ENCODE data around the gene ASPG. TPM values are rescaled to one million over a fixed set of nuclear protein-coding genes. Genes with fewer than 3 reads are reported as not detected.

The ASPG gene
- total RNA-seq, 1 experiment from 2014 or later = 0.51 TPM

- H3K36me3 ChIP-seq = no peaks in the 10 kb centered on the region
- H3K4me1 ChIP-seq = peaks cover 13% of the 10 kb centered on the region; the same call in 1 of the 2 replicates
- H3K9me3 ChIP-seq (replicated peaks) = no peaks in the 10 kb centered on the region
- peak; percentile 94 to 95 for DNase-seq
- H3K27ac ChIP-seq = peak overlapping the region; percentile 30
- H3K4me3 ChIP-seq = peak overlapping the region; percentile 7; the same call in 1 of the 2 replicates
- H3K27me3 ChIP-seq = no peaks in the 10 kb centered on the region
Observed at GRCh38 chr14:104135121-104135903, 49.8 kb downstream of the ASPG start.

- H3K36me3 ChIP-seq = no peaks in the 10 kb centered on the region
- H3K27ac ChIP-seq = no peak overlapping the region
- H3K9me3 ChIP-seq (replicated peaks) = no peaks in the 10 kb centered on the region
- peaks cover 13% of the 10 kb centered on the region; the same call in 1 of the 2 replicates for H3K4me1 ChIP-seq
- H3K4me3 ChIP-seq = no peak overlapping the region
- DNase-seq = peak in 1 of 2 experiments; percentile 7
- H3K27me3 ChIP-seq = no peaks in the 10 kb centered on the region
Observed at GRCh38 chr14:104135904-104136471, 50.5 kb downstream of the ASPG start.

GRCh38 chr14:104136472-104137296 is 51.2 kb downstream of the ASPG start:
- Histone ChIP-seq H3K27ac (no peak overlapping the region), H3K4me1 (peaks cover 13% of the 10 kb centered on the region; the same call in 1 of the 2 replicates), H3K36me3 (no peaks in the 10 kb centered on the region), H3K9me3 (replicated peaks) (no peaks in the 10 kb centered on the region), H3K4me3 (no peak overlapping the region), H3K27me3 (no peaks in the 10 kb centered on the region)
- DNase-seq = peak in 1 of 2 experiments; percentile 9

GRCh38 chr14:104137297-104138097 is 52.0 kb downstream of the ASPG start:
- peak overlapping the region; percentile 79 for H3K4me3 ChIP-seq
- peak; percentile 92 to 94 for DNase-seq
- H3K9me3 ChIP-seq (replicated peaks) = no peaks in the 10 kb centered on the region
- H3K36me3 ChIP-seq = no peaks in the 10 kb centered on the region
- H3K27ac ChIP-seq = peak overlapping the region; percentile 65
- peaks cover 13% of the 10 kb centered on the region; the same call in 1 of the 2 replicates for H3K4me1 ChIP-seq
- H3K27me3 ChIP-seq = no peaks in the 10 kb centered on the region

GRCh38 chr14:104138098-104138717 is 52.7 kb downstream of the ASPG start, which contains the start of gene KIF26A:
Gene KIF26A (plus strand): TSS chr14:104138587. CDS start chr14:104138723, 136 bp downstream.
- H3K36me3 ChIP-seq = 0 out of 2 replicates have a peak, but pooled peaks cover 2% of the 10 kb centered on the region
- H3K4me1 ChIP-seq = peaks cover 13% of the 10 kb centered on the region; the same call in 1 of the 2 replicates
- peak within 1 kb of the TSS; percentile 65 for H3K27ac ChIP-seq
- peak within 1 kb of the TSS; percentile 79 for H3K4me3 ChIP-seq
- H3K27me3 ChIP-seq = no peaks in the 10 kb centered on the region
- no peaks in the 10 kb centered on the region for H3K9me3 ChIP-seq (replicated peaks)
- DNase-seq = peak; percentile 91 to 92

- H3K27ac ChIP-seq = peak overlapping the region; percentile 30; the same call in 1 of the 2 replicates
- H3K4me3 ChIP-seq = peak overlapping the region; percentile 79
- peak; percentile 40 to 45 for DNase-seq
- H3K36me3 ChIP-seq = peaks cover 5% of the 10 kb centered on the region; the same call in 1 of the 2 replicates
- H3K27me3 ChIP-seq = no peaks in the 10 kb centered on the region
- peaks cover 13% of the 10 kb centered on the region; the same call in 1 of the 2 replicates for H3K4me1 ChIP-seq
- H3K9me3 ChIP-seq (replicated peaks) = no peaks in the 10 kb centered on the region
Observed at GRCh38 chr14:104138718-104139459, 53.4 kb downstream of the ASPG start.

- Histone ChIP-seq H3K9me3 (replicated peaks) (no peaks in the 10 kb centered on the region), H3K4me3 (peak overlapping the region; percentile 79), H3K36me3 (peaks cover 5% of the 10 kb centered on the region; the same call in 1 of the 2 replicates), H3K27ac (no peak overlapping the region; the same call in 1 of the 2 replicates), H3K27me3 (no peaks in the 10 kb centered on the region), H3K4me1 (peaks cover 8% of the 10 kb centered on the region; the same call in 1 of the 2 replicates)
- peak in 1 of 2 experiments; percentile 23 for DNase-seq
Observed at GRCh38 chr14:104139460-104140212, 54.1 kb downstream of the ASPG start.

- Histone ChIP-seq H3K27ac (no peak overlapping the region), H3K36me3 (peaks cover 5% of the 10 kb centered on the region; the same call in 1 of the 2 replicates), H3K27me3 (no peaks in the 10 kb centered on the region), H3K4me1 (peaks cover 11% of the 10 kb centered on the region; the same call in 1 of the 2 replicates), H3K9me3 (replicated peaks) (no peaks in the 10 kb centered on the region), H3K4me3 (peak overlapping the region; percentile 79)
- DNase-seq = peak in 1 of 2 experiments; percentile 19
Observed at GRCh38 chr14:104140213-104140462, 54.6 kb downstream of the ASPG start.

GRCh38 chr14:104140463-104141331 is 55.2 kb downstream of the ASPG start:
- Histone ChIP-seq H3K27me3 (no peaks in the 10 kb centered on the region), H3K36me3 (peaks cover 5% of the 10 kb centered on the region; the same call in 1 of the 2 replicates), H3K9me3 (replicated peaks) (no peaks in the 10 kb centered on the region), H3K4me1 (peaks cover 9% of the 10 kb centered on the region; the same call in 1 of the 2 replicates), H3K4me3 (peak overlapping the region; percentile 79), H3K27ac (no peak overlapping the region)
- peak in 1 of 2 experiments; percentile 4 for DNase-seq

GRCh38 chr14:104141621-104142091 is 56.2 kb downstream of the ASPG start:
- Histone ChIP-seq H3K36me3 (peaks cover 5% of the 10 kb centered on the region; the same call in 1 of the 2 replicates), H3K27me3 (no peaks in the 10 kb centered on the region)
- peak in 1 of 2 experiments; percentile 5 for DNase-seq

GRCh38 chr14:104142136-104142945 is 56.8 kb downstream of the ASPG start:
- Histone ChIP-seq H3K27me3 (no peaks in the 10 kb centered on the region), H3K36me3 (peaks cover 5% of the 10 kb centered on the region; the same call in 1 of the 2 replicates), H3K9me3 (replicated peaks) (no peaks in the 10 kb centered on the region), H3K4me1 (peaks cover 17% of the 10 kb centered on the region), H3K4me3 (no peak overlapping the region), H3K27ac (no peak overlapping the region)
- DNase-seq = no peak

More at GRCh38 chr14:104141621-104142091, 56.2 kb downstream of the ASPG start:
- peaks cover 11% of the 10 kb centered on the region; the same call in 1 of the 2 replicates for H3K4me1 ChIP-seq
- H3K4me3 ChIP-seq = no peak overlapping the region
- H3K9me3 ChIP-seq (replicated peaks) = no peaks in the 10 kb centered on the region
- H3K27ac ChIP-seq = no peak overlapping the region
